Subcutaneous adipose tissue (tissue), 4 donors: ENCODE results near the gene PTPRN2. TPM values are rescaled to one million over a fixed set of nuclear protein-coding genes. Genes with fewer than 3 reads are reported as not detected.

Experiments
- CTCF ChIP-seq: fragments of 450-650 bp; IDR thresholded peaks from one replicate; pipeline ENCODE4 v1.5.1; 2016; ENCODE audit warnings: low read depth, mild to moderate bottlenecking, control low read depth, antibody characterized with exemption, moderate library complexity
- total RNA-seq, 4 donors: library from RNA; depleted of rRNA; stranded (reverse); fragments of >200 nt; gene quantifications; one replicate each; pipeline ENCODE4 v1.1.0, GENCODE V29; 2016

The PTPRN2 gene
- total RNA-seq, 4 donors from 2014 or later, result 2.0 to 4.6 (median 3.7) TPM

GRCh38 chr7:157863906-157864810, 723.5 kb downstream of the PTPRN2 start:
- TF ChIP-seq CTCF, result no peak

- no peak for TF ChIP-seq CTCF
Measured at GRCh38 chr7:157863176-157863575, 724.4 kb downstream of the PTPRN2 start.

- no peak for TF ChIP-seq CTCF
Measured at GRCh38 chr7:157862731-157863130, 724.9 kb downstream of the PTPRN2 start.

GRCh38 chr7:157861551-157861950, 726.1 kb downstream of the PTPRN2 start:
- TF ChIP-seq CTCF, result no peak

- TF ChIP-seq CTCF, result no peak
Measured at GRCh38 chr7:157861031-157861491, 726.6 kb downstream of the PTPRN2 start.

- TF ChIP-seq CTCF, result no peak
Measured at GRCh38 chr7:157860406-157860805, 727.2 kb downstream of the PTPRN2 start.

GRCh38 chr7:157859915-157860314, 727.7 kb downstream of the PTPRN2 start:
- TF ChIP-seq CTCF, result no peak
